ENCODE measurements around the gene GPT2.

GPT2 gene, protein sequence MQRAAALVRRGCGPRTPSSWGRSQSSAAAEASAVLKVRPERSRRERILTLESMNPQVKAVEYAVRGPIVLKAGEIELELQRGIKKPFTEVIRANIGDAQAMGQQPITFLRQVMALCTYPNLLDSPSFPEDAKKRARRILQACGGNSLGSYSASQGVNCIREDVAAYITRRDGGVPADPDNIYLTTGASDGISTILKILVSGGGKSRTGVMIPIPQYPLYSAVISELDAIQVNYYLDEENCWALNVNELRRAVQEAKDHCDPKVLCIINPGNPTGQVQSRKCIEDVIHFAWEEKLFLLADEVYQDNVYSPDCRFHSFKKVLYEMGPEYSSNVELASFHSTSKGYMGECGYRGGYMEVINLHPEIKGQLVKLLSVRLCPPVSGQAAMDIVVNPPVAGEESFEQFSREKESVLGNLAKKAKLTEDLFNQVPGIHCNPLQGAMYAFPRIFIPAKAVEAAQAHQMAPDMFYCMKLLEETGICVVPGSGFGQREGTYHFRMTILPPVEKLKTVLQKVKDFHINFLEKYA

DNA sequence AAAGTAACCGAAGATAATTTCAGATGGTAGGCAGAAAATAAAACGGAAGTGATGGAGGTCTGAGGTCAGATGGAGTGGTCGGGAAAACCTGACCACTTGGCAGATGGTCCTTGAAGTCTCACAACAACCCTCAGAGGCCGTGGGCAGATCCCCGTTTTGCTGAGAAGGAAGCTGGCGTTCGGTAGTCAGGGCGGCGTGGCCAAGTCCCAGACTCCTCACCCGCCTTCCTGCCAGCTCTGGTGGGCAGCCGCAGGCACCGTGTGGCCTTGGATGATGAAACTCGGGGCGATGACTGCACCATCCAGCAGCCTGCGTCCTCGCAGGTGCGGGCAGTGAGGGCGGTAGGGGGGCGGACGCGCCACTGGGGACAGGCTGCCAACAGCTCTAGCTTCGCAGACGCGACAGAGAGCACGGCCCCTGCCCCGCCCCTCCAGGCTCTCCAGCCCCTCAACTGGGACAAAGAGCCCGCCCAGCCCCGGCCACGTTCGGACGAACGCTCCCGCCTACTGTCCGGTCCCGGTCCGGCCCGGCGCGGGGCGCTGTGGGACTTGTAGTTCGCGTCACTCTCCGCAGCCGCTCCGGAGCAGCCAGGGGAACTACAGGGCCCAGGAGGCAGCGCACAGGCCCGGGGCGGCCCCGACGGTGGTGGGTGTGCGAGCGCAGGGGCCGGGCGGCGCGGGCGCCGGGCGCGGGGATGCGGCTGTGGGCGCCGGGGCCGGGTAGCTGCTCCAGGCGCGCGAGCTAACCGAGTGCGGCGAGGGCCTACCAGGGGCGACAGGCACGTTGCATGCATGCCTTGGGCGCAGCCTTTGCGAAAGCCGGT lies at the start of gene GPT2:
GPT2 (plus strand) TSS at position 673 of the 823 bp plus-strand sequence. CDS start 354 bp downstream, outside the sequence.
- peak within 1 kb of the TSS; percentile 53 for H2AFZ ChIP-seq (ENCODE audit: low read depth, low read length)
- peaks cover 24% of the 10 kb centered on the region for H3K4me1 ChIP-seq (ENCODE audit: insufficient read depth, low read length)
- peaks cover 11% of the 10 kb centered on the region for H3K36me3 ChIP-seq (ENCODE audit: insufficient read depth, low read length)
- peak within 1 kb of the TSS; percentile 81 for H3K4me3 ChIP-seq (ENCODE audit: low read length)
- H3K9me3 ChIP-seq (ENCODE audit: low read length) = no peaks in the 10 kb centered on the region
- H3K27me3 ChIP-seq (ENCODE audit: insufficient read depth, low read length) = peaks cover 12% of the 10 kb centered on the region

DNA sequence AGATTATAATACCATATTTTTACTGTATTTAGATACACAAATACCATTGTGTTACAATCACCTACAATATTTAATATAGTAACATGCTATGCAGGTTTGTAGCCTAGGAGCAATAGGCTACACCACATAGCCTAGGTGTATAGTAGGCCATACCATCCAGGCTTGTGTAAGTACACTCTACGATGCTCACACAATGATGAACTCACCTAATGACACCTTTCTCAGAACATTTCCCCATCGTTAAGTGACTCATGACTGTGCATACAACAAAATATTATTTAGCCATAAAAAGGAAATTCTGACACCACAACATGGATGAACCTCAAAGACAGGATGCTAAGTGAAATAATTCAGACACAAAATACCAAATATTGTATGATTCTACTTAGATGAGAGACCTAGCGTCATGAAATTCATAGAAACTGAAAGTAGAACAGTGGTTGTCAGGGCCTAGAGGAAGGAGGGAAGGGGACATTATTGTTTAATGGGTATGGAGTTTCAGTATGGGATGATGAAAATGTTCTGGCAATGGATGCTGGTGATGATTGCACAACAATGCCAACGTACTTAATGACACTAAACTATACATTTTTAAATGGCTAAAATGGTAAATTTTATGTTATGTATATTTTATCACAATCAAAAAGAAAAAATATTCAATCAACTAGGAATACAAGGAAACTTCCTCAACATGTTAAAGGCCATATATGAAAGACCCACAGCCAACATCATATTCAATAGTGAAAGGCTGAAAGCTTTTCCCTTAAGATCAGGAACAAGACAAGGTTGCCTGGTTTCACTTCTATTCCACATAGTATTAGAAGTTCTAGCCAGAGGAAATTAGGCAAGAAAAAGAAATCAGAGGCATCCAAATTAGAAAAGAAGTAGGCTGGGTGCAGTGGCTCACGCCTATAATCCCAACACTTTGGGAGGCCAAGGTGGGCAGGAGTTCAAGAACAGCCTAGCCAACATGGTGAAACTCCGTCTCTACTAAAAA lies 47.3 kb upstream of the GPT2 start:
- no peaks in the 10 kb centered on the region for H3K36me3 ChIP-seq (ENCODE audit: insufficient read depth, low read length)
- no peak overlapping the region for H2AFZ ChIP-seq (ENCODE audit: low read depth, low read length)
- no peaks in the 10 kb centered on the region for H3K9me3 ChIP-seq (ENCODE audit: low read length)
- H3K4me3 ChIP-seq (ENCODE audit: low read length) = no peak overlapping the region
- H3K27me3 ChIP-seq (ENCODE audit: insufficient read depth, low read length) = no peaks in the 10 kb centered on the region
- H3K4me1 ChIP-seq (ENCODE audit: insufficient read depth, low read length) = no peaks in the 10 kb centered on the region

DNA sequence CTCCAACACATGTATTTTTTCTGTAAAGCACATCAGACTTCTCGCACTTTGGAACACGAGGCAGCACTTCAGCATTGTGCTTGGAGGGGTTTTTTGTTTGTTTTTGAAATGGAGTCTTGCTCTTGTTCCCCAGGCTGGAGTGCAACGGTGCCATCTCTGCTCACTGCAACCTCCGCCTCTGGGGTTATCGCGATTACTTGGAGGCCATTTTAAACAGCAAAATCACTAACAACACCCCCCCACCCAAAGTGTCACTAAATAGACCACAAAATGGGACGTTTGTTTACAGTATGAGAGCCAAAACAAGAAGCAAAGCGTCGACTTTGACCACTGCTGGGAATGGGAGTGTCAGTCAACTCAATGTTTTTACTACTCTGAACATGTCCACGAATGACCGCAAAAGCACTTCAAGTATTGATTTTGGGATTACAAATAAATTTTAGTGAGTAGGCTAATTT lies 44.1 kb upstream of the GPT2 start:
- peaks cover 6% of the 10 kb centered on the region for H3K9me3 ChIP-seq (ENCODE audit: low read length)
- no peak overlapping the region for H3K4me3 ChIP-seq (ENCODE audit: low read length)
- H3K4me1 ChIP-seq (ENCODE audit: insufficient read depth, low read length) = no peaks in the 10 kb centered on the region
- H3K27me3 ChIP-seq (ENCODE audit: insufficient read depth, low read length) = no peaks in the 10 kb centered on the region
- H3K36me3 ChIP-seq (ENCODE audit: insufficient read depth, low read length) = no peaks in the 10 kb centered on the region
- peak overlapping the region; percentile 5 for H2AFZ ChIP-seq (ENCODE audit: low read depth, low read length)

DNA sequence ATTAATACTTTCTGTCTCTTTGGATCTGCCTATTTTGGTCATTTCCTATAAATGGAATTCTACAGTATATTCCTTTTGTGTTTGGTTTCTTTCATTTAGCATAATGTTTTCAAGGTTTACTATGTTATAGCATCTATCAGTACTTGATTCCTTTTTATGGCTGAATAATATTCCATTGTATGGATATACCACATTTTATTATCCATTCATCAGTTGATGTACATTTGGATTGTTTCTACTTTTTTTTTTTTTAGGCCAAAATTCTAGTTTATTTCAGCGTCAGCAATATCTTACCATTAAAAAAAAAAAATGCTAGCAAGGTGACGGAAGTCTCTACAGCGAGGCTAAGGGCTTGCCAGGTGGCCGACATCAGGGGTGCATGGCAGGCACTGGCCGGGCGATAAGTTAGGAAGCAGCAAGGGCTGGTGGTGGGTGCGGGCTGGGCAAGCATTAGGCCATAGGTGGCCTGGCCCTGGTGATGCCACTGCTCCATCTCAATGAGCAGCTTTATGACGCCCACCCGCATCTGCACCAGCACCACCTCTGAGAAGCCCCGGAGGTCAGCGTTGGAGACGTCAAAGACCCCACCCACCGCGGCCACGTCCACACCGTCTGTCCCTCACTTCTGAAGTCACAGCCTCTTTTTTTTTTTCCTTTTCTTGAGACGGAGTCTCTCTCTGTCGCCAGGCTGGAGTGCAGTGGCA lies 41.8 kb upstream of the GPT2 start:
- H3K27me3 ChIP-seq (ENCODE audit: insufficient read depth, low read length) = no peaks in the 10 kb centered on the region
- peaks cover 6% of the 10 kb centered on the region for H3K9me3 ChIP-seq (ENCODE audit: low read length)
- H3K36me3 ChIP-seq (ENCODE audit: insufficient read depth, low read length) = no peaks in the 10 kb centered on the region
- no peak overlapping the region for H2AFZ ChIP-seq (ENCODE audit: low read depth, low read length)
- no peaks in the 10 kb centered on the region for H3K4me1 ChIP-seq (ENCODE audit: insufficient read depth, low read length)
- no peak overlapping the region for H3K4me3 ChIP-seq (ENCODE audit: low read length)

DNA sequence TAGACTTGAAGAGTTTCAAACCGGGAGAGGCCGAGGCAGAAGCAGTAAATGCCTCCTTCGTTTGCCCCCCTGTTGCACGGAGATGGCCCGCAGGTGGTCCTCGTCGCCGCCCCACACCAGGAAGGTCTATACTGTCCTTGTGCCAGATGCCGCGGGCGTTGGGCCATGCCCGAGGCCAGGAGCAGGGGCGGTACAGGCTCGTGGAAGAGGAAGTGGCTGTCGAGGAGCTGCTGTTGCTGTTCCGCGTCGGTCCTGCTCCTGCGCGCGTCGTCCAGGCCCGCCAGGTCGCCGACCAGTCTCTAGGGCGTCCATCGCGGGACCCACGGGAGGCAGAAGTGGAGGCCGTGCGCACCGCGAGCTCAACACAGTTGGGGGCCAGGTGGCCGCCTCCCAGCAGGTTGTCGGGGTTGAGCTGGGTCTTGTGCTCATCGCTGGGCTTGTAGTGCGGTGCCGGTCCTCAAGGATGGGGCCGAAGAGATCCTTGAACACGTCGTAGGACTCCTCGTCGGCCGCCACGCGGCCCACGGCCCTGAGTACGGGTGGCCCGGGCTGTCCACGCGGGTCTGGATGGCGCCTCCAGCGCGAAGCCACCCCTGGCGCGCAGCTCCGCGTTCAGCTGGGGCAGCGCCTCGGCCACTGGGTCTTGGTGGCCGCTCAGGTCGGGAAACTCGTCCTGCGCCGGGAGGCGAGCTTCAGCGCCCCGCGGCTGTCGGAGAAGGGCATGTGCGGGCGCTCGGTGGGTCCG lies 40.1 kb upstream of the GPT2 start:
- no peaks in the 10 kb centered on the region for H3K4me1 ChIP-seq (ENCODE audit: insufficient read depth, low read length)
- peaks cover 6% of the 10 kb centered on the region for H3K9me3 ChIP-seq (ENCODE audit: low read length)
- H3K36me3 ChIP-seq (ENCODE audit: insufficient read depth, low read length) = no peaks in the 10 kb centered on the region

DNA sequence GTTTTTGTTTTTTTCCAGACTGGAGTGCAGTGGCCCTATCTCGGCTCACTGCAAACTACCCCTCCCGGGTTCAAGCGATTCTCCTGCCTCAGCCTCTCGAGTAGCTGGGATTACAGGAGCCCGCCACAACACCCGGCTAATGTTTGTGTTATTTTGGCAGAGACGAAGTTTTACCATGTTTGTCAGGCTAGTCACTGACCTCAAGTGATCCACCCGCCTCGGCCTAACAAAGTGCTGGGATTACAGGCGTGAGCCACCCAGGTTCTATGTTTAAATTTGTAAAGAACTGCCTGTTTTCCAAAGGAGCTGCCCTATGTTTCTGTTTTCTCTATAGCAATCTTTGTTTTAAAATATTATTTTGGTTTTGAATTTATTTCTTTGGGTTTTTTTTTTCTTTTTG lies 39.4 kb upstream of the GPT2 start:
- Histone ChIP-seq H3K36me3 (ENCODE audit: insufficient read depth, low read length) (no peaks in the 10 kb centered on the region), H3K27me3 (ENCODE audit: insufficient read depth, low read length) (no peaks in the 10 kb centered on the region), H3K4me3 (ENCODE audit: low read length) (no peak overlapping the region), H3K4me1 (ENCODE audit: insufficient read depth, low read length) (no peaks in the 10 kb centered on the region), H3K9me3 (ENCODE audit: low read length) (peaks cover 6% of the 10 kb centered on the region), H2AFZ (ENCODE audit: low read depth, low read length) (no peak overlapping the region)

More for the DNA sequence above, 40.1 kb upstream of the GPT2 start:
- Histone ChIP-seq H3K27me3 (ENCODE audit: insufficient read depth, low read length) (no peaks in the 10 kb centered on the region), H2AFZ (ENCODE audit: low read depth, low read length) (no peak overlapping the region), H3K4me3 (ENCODE audit: low read length) (no peak overlapping the region)

DNA sequence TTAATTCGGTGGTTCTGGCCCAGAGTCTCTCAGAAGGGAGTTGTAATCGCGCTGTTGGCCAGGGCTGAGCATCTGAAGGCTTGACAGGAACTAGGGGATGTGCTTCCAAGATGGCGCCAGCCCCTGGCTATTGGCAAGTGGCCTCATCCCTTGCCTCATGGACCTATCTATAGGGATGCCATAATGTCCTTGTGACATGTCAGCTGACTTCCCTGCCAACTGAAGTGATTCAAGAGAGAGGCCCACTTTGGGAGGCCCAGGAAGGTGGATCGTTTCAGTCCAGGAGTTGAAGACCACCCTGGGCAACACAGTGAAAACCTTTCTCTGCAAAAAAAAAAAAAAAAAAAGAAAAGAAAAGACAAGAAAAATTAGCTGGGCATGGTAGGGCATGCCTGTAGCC lies 38.2 kb upstream of the GPT2 start:
- peaks cover 6% of the 10 kb centered on the region for H3K9me3 ChIP-seq (ENCODE audit: low read length)
- H3K4me1 ChIP-seq (ENCODE audit: insufficient read depth, low read length) = no peaks in the 10 kb centered on the region
- no peaks in the 10 kb centered on the region for H3K36me3 ChIP-seq (ENCODE audit: insufficient read depth, low read length)
- no peak overlapping the region for H3K4me3 ChIP-seq (ENCODE audit: low read length)
- no peaks in the 10 kb centered on the region for H3K27me3 ChIP-seq (ENCODE audit: insufficient read depth, low read length)
- H2AFZ ChIP-seq (ENCODE audit: low read depth, low read length) = no peak overlapping the region

DNA sequence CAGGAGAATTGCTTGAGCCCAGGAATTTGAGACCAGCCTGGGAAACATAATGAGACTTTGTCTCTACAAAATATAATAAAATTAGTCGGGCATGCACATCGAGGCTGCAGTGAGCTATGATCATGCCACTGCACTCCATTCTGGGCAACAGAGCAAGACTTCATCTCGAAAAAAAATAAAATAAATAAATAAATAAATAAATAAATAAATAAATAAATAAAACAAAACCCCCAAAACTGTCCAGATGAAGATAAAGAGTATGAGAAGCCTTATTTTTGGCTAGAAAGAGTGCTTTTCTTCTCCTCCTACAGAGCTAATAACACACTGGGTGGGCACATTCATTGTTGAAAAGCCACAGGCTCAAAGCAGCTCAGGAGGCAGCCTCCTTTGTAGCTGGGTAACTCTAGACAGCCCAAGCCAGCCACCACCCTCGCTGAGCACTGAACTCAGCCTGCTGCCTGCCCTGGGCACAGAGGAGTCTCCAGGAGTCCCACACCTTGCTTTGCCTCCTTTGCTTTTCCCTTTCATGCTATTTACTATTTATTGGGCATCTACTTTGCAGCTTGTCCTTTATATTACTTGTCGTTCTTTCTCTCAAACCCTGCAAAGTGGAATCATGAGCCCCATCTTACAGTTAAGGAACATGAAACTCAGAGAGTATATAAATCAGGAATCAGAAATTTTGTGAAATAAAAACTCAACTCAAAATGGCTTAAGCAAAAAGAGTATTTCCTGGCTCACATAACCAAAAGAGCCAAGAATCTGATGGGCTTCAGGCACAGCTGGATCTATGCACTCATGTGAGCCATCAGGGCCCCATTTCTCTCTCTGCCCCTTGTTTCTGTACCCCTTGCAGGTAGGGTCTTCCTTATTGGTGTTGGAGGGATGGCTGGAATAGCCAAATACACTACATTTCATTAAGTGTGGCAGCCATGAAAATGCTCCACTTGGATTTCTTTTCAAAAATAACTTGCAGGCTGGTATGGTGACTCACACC lies 35.1 kb upstream of the GPT2 start:
- H3K4me3 ChIP-seq (ENCODE audit: low read length) = no peak overlapping the region
- no peak overlapping the region for H2AFZ ChIP-seq (ENCODE audit: low read depth, low read length)
- no peaks in the 10 kb centered on the region for H3K36me3 ChIP-seq (ENCODE audit: insufficient read depth, low read length)
- H3K4me1 ChIP-seq (ENCODE audit: insufficient read depth, low read length) = no peaks in the 10 kb centered on the region
- H3K9me3 ChIP-seq (ENCODE audit: low read length) = peaks cover 3% of the 10 kb centered on the region
- H3K27me3 ChIP-seq (ENCODE audit: insufficient read depth, low read length) = no peaks in the 10 kb centered on the region

DNA sequence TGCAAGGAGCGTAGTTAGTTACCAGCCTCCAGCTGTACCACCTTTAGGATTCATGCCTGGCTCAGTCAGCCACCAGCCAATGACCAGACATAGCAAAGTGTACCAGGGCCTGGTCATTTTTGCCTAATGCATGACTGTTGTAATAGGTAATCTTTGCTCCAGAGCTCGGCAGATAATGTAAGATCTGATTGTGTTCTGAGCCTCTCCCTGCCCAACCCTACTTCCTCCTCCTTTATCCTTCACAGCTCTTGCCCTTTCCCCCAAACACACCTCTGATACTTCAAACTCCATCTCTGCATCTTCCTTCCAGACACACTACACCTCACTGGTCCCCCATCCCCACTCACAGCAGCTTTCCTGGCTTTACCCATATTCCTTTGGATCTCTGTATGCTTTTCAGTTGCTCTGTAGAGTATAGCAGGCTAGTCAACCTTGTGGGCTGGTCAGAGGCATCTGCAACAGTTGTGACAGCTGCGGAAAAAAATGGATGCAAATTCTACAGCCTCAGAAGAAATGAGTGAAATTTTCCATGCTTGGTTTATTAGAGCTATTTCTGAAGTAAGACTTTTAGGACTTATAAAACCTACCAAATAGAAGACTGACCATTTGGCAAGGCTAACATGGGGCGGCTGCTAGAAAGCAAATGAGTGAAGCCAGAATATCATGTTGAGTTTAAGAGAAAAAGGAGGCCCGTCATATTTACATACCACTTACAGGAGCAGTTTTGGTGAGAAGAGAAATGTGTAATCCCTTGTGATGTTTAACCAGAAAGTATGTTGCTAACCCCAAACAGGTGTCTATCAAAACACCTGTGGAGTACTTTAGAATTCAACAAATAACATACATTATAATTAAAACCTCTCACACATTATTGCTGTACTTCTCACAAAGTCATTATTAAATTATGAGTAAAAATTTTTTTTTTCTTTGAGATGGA lies 33.3 kb upstream of the GPT2 start:
- Histone ChIP-seq H2AFZ (ENCODE audit: low read depth, low read length) (no peak overlapping the region), H3K4me1 (ENCODE audit: insufficient read depth, low read length) (no peaks in the 10 kb centered on the region)

DNA sequence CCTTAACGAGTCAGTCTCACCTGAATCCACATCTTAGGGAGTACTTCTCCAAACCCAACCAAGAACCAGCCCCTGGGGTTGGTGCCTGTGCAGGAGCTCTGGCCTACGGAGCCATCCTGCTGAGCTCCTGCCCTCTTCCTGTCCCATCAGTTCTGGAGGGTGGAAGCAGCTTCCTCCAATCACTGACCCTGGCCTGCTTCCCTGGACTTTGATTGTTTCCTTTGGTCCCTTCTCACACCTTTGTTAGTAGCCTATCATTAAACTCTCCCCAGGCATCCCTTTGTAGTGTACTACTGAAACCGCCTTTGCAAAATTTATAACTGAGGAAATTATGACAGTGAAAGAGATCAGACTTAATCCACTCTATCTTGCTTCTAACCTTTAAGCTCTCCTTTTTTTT lies 32.0 kb upstream of the GPT2 start:
- H3K4me1 ChIP-seq (ENCODE audit: insufficient read depth, low read length) = no peaks in the 10 kb centered on the region
- no peak overlapping the region for H2AFZ ChIP-seq (ENCODE audit: low read depth, low read length)
- H3K4me3 ChIP-seq (ENCODE audit: low read length) = no peak overlapping the region
- H3K9me3 ChIP-seq (ENCODE audit: low read length) = no peaks in the 10 kb centered on the region
- no peaks in the 10 kb centered on the region for H3K27me3 ChIP-seq (ENCODE audit: insufficient read depth, low read length)
- H3K36me3 ChIP-seq (ENCODE audit: insufficient read depth, low read length) = no peaks in the 10 kb centered on the region

More for the DNA sequence above, 33.3 kb upstream of the GPT2 start:
- Histone ChIP-seq H3K36me3 (ENCODE audit: insufficient read depth, low read length) (no peaks in the 10 kb centered on the region), H3K27me3 (ENCODE audit: insufficient read depth, low read length) (no peaks in the 10 kb centered on the region), H3K9me3 (ENCODE audit: low read length) (no peaks in the 10 kb centered on the region), H3K4me3 (ENCODE audit: low read length) (no peak overlapping the region)
